Breast epithelium (tissue), 4 donors: ENCODE results near the gene AGBL3. TPM values are rescaled to one million over a fixed set of nuclear protein-coding genes. Genes with fewer than 3 reads are reported as not detected.

Source experiments
- DNase-seq, 2 donors: peaks; one replicate each; pipeline ENCODE4 v3.0.0-alpha.2; 2019; ENCODE audit warnings: low spot score in 2 of 2
- H3K27ac ChIP-seq, 2 donors: fragments of 200-600 bp; sonication (generic) in 1 of 2; one replicate each; pipeline ENCODE4 v1.5.1; 2016 to 2019; ENCODE audit warnings: mild to moderate bottlenecking in 1 of 2
- H3K27me3 ChIP-seq, 2 donors: fragments of 200-600 bp; sonication (generic) in 1 of 2; one replicate each; pipeline versions ENCODE4 v1.5.1 to v1.6.0; 2017 to 2019; ENCODE audit warnings: control low read depth in 1 of 2, mild to moderate bottlenecking in 1 of 2
- H3K36me3 ChIP-seq: fragments of 200-600 bp; one replicate; pipeline ENCODE4 v1.5.1; 2019
- H3K4me1 ChIP-seq, 2 donors: fragments of 200-600 bp; sonication (generic); one replicate each; pipeline ENCODE4 v1.5.1; 2016 to 2019; ENCODE audit warnings: control low read depth in 1 of 2
- H3K4me3 ChIP-seq, 3 donors: fragments of 200-600 bp; sonication (generic); 1 replicate in 2 of 3; 2 replicates in 1 of 3; pipeline ENCODE4 v1.5.1; 2016 to 2019; ENCODE audit warnings: mild to moderate bottlenecking in 3 of 3, moderate library complexity in 2 of 3
- H3K9me3 ChIP-seq, 2 donors: fragments of 200-600 bp; sonication (generic) in 1 of 2; one replicate each; pipeline ENCODE4 v1.5.1; 2016 to 2019; ENCODE audit warnings: control low read depth in 1 of 2
- CTCF ChIP-seq, 3 donors: fragments of 450-650 bp; IDR thresholded peaks; one replicate each; pipeline ENCODE4 v1.5.1; 2016 to 2017; ENCODE audit warnings: antibody characterized with exemption in 3 of 3, mild to moderate bottlenecking in 3 of 3, moderate library complexity in 3 of 3
- POLR2A ChIP-seq: fragments of 450-650 bp; IDR thresholded peaks from one replicate; pipeline ENCODE4 v1.6.1; 2016; ENCODE audit warnings: antibody characterized with exemption, mild to moderate bottlenecking, moderate library complexity
- POLR2AphosphoS5 ChIP-seq, 3 donors: sonication (generic); formaldehyde crosslinking; IDR thresholded peaks; one replicate each; pipeline ENCODE4 v1.6.1; 2017; ENCODE audit warnings: antibody characterized with exemption in 3 of 3
- intact Hi-C: fragments of 100-400 bp; cut with DNase I; formaldehyde crosslinking; loops from one replicate; pipeline ENCODE4 v1.15.1; 2023; ENCODE audit warnings: low total_unique reads
- total RNA-seq, 3 donors: library from RNA; depleted of rRNA; stranded (reverse); fragments of >200 nt; gene quantifications; one replicate each; pipeline ENCODE4 v1.1.0, GENCODE V29; 2016

The AGBL3 gene
- total RNA-seq, 3 donors from 2014 or later, result 2.2 to 5.1 (median 4.3) TPM

DNA sequence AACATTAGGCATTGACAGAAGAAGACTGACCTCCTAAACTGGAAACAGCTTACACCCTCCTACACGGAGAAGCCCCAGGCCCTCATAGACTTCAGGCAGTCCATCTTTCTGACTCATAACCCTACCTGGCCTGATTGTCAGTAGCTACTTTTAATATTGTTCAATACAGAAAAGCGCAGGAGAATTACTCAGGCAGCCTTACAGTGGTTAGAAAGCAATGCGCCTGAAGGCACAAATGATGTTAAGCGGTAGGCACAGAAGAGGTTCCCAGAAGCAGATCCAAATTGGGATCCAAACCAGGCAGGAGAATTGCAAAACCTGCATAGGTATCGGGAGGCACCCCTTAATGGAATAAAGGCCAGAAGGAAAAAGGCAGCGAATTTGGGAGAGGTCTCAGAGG lies 189.6 kb downstream of the AGBL3 start:
- intact Hi-C loops, result no loop called here
- Histone ChIP-seq H3K9me3 (peaks cover 2 to 8% of the 10 kb centered on the region in 2 donors), H3K4me1 (peaks cover 0 to 6% of the 10 kb centered on the region in 2 donors), H3K27me3 (no peaks in the 10 kb centered on the region), H3K4me3 (no peak overlapping the region), H3K27ac (peak overlapping the region; percentile 71 to 82), H3K36me3 (no peaks in the 10 kb centered on the region)
- no peak for TF ChIP-seq POLR2A
- TF ChIP-seq CTCF (IDR thresholded peaks at IDR 0.05), result no peak
- no peak for TF ChIP-seq POLR2AphosphoS5 (IDR thresholded peaks at IDR 0.05)
- peak in 1 of 2 donors; percentile 78 for DNase-seq

- H3K27ac ChIP-seq, result peak overlapping the region; percentile 71 to 82
- peak in 1 of 2 donors; percentile 78 for DNase-seq
- H3K4me3 ChIP-seq, result no peak overlapping the region
- peaks cover 0 to 6% of the 10 kb centered on the region in 2 donors for H3K4me1 ChIP-seq
- intact Hi-C loops, result no loop called here
- TF ChIP-seq POLR2A, result no peak
- no peak for TF ChIP-seq CTCF (IDR thresholded peaks at IDR 0.05)
- peak in 1 of 3 donors; percentile 70 for TF ChIP-seq POLR2AphosphoS5 (IDR thresholded peaks at IDR 0.05)
- no peaks in the 10 kb centered on the region for H3K27me3 ChIP-seq
- peaks cover 7% of the 10 kb centered on the region for H3K36me3 ChIP-seq
- peaks cover 14 to 20% of the 10 kb centered on the region in 2 donors for H3K9me3 ChIP-seq
Observed at GRCh38 chr7:135177028-135177696, 190.9 kb downstream of the AGBL3 start.

GRCh38 chr7:135178364-135178763 lies 192.1 kb downstream of the AGBL3 start:
- Histone ChIP-seq H3K9me3 (peaks cover 21 to 29% of the 10 kb centered on the region in 2 donors), H3K4me3 (no peak overlapping the region), H3K36me3 (peaks cover 11% of the 10 kb centered on the region), H3K27ac (peak overlapping the region in 1 of 2 donors; percentile 82), H3K27me3 (no peaks in the 10 kb centered on the region), H3K4me1 (peaks cover 0 to 6% of the 10 kb centered on the region in 2 donors)
- TF ChIP-seq POLR2A (no peak), CTCF (IDR thresholded peaks at IDR 0.05) (no peak), POLR2AphosphoS5 (IDR thresholded peaks at IDR 0.05) (no peak)
- no peak for DNase-seq
- intact Hi-C loops, result no loop called here

DNA sequence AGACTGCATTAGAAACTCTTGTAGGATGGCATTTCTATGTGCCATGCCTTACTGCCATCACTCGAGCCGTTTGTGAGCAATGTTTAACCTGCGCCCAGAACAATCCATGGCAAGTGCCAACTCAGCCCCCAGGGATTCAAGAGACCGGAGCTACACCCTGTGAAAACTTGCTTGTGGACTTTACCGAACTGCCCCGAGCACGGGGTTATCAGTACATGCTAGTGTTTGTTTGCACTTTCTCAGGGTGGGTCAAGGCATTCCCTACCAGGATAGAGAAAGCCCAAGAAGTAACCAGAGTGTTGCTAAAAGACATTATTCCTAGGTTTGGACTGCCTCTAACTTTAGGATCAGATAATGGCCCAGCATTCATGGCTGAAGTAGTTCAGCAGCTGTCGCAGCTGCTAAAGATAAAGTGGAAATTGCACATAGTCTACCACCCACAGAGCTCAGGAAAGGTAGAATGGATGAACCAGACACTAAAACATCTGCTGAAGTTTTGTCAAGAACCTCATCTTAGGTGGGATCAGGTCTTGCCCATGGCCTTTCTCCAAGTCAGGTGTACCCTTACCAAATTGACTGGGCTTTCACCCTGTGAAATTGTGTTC lies 193.1 kb downstream of the AGBL3 start:
- peaks cover 21 to 29% of the 10 kb centered on the region in 2 donors for H3K9me3 ChIP-seq
- no peak for DNase-seq
- H3K27me3 ChIP-seq, result no peaks in the 10 kb centered on the region
- no peak overlapping the region for H3K27ac ChIP-seq
- peaks cover 14% of the 10 kb centered on the region for H3K36me3 ChIP-seq
- H3K4me1 ChIP-seq, result peaks cover 0 to 6% of the 10 kb centered on the region in 2 donors
- H3K4me3 ChIP-seq, result no peak overlapping the region
- intact Hi-C loops, result no loop called here
- TF ChIP-seq POLR2A (no peak), CTCF (IDR thresholded peaks at IDR 0.05) (no peak), POLR2AphosphoS5 (IDR thresholded peaks at IDR 0.05) (no peak)

DNA sequence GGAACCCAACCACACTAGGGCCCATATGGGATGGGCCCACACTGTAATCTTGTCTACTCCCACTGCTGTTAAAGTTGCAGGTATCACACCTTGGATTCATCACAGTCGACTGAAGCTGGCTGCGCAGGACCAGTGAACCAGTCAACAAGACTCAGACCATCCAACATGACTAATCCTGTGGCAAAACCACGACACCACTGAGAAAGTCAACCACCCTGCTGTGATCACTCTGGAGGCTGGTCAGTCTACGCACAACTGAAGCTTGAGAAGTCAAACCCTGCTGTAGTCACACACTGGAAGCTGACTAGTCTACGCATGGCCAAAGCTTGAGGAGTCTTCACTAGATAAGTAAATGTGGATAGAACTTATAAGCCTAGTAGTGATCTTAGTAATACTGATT lies 193.8 kb downstream of the AGBL3 start:
- peaks cover 0 to 6% of the 10 kb centered on the region in 2 donors for H3K4me1 ChIP-seq
- no peaks in the 10 kb centered on the region for H3K27me3 ChIP-seq
- no peak for DNase-seq
- H3K27ac ChIP-seq, result no peak overlapping the region
- intact Hi-C loops, result no loop called here
- H3K36me3 ChIP-seq, result peaks cover 14% of the 10 kb centered on the region
- TF ChIP-seq CTCF (IDR thresholded peaks at IDR 0.05) (no peak), POLR2A (no peak), POLR2AphosphoS5 (IDR thresholded peaks at IDR 0.05) (no peak)
- peaks cover 21 to 29% of the 10 kb centered on the region in 2 donors for H3K9me3 ChIP-seq
- no peak overlapping the region for H3K4me3 ChIP-seq
